ENCODE results near the gene MYOZ2.

- no peak for TF ChIP-seq POLR2A (IDR thresholded peaks at IDR 0.05; ENCODE audit: low read length)
- no peak for TF ChIP-seq GATA1 (IDR thresholded peaks at IDR 0.05; ENCODE audit: low read depth, low read length)
Measured at GRCh38 chr4:119205690-119206089, 70.1 kb downstream of the MYOZ2 start.

Measured in erythroblast (primary cell).